CD4-positive, alpha-beta T cell treated with Interleukin-10 for 1 hour (primary cell): ENCODE data around the gene PODN.

Experiments
- DNase-seq: peaks from one replicate; pipeline ENCODE4 v3.0.0-alpha.2; 2020

The PODN gene

DNA sequence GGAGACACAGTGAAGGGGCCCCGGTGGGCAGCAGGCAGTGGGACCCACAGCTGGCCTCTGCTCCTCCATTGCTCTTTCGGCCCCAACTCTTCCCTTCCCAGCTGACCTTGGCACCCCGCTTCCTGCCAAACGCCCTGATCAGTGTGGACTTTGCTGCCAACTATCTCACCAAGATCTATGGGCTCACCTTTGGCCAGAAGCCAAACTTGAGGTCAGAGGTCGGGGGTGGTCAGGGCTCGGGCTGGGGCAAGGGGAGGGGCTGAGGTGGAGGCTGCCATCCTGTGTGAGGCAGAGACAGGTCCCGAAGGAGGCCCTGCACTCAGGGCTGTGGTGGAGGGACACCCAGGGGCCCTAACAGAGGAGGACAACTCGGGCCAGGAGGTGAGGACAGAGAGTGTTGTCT is 13.7 kb downstream of the PODN start:
- DNase-seq: no peak

DNA sequence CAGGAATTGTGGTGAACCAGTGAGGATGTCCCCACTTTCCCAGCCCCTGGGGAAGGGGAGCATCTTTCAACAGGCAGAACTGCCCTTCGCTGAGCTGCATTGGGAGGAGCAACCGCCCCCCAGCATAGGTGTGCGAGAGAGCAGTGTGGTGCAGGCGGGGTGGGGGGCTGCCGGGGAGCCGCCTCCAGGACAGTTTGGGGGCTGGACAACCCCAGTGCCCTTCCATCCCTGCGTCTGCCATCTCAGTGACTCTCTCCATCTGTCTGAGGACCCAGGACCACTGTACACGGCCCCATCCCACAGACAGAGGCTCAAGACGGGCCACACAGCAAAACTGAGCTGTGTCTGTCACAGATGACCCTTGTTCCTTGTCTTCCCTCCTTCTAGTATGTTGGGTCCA is 14.2 kb downstream of the PODN start:
- DNase-seq: no peak

DNA sequence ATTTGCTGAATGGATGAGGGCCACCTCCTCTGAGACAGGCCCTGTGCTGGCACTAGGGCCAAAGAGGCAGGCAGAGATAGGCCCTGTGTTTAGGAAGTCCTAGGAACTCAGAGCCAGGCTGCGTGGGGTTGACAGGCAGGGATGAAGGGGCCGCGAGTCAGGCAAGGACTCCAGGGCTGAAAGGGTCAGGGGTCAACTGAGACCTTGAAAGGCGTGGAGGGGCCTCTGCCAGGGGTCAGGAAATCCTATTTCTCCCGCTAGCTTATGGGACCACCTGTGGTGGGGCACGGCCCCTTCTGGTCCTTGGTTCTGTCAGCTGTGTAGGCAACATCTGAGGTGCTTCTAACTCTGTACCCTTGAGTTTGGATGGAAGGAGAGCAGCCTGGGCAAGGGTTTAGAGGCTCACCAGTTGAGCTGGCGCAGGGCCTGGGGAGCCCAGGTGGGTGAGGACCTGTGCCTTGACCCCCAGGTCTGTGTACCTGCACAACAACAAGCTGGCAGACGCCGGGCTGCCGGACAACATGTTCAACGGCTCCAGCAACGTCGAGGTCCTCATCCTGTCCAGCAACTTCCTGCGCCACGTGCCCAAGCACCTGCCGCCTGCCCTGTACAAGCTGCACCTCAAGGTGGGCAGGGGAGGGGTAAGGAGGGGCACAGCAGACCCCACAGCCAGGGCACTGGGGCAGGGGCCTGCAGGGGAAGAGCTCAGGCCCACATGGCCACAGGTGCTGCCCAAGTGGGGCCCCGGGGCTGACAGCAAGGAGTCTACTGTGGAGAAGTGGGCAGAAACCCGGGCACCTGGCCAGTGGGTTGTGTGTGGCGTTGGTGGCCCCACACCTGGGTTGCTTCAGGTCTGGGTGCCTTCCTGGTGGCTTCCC is 14.9 kb downstream of the PODN start:
- DNase-seq: no peak

DNA sequence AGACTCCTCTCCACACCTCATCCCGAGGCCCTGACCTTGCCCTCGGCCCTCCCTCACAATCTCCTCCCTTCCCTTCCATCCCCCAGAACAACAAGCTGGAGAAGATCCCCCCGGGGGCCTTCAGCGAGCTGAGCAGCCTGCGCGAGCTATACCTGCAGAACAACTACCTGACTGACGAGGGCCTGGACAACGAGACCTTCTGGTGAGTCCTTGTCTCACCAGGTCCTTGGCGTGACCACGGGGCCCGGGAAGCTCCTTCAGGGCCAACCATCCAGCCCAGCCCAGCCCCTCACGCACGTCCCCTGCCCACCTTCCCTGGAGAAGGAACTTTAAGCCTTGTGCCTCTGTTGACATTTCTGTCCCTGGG is 15.6 kb downstream of the PODN start:
- no peak for DNase-seq

DNA sequence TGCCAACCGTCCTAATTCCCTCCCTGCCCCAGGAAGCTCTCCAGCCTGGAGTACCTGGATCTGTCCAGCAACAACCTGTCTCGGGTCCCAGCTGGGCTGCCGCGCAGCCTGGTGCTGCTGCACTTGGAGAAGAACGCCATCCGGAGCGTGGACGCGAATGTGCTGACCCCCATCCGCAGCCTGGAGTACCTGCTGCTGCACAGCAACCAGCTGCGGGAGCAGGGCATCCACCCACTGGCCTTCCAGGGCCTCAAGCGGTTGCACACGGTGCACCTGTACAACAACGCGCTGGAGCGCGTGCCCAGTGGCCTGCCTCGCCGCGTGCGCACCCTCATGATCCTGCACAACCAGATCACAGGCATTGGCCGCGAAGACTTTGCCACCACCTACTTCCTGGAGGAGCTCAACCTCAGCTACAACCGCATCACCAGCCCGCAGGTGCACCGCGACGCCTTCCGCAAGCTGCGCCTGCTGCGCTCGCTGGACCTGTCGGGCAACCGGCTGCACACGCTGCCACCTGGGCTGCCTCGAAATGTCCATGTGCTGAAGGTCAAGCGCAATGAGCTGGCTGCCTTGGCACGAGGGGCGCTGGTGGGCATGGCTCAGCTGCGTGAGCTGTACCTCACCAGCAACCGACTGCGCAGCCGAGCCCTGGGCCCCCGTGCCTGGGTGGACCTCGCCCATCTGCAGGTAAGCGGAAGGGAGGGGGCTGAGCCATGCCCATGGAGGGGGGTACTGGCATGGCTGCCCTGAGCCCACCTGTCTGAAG is 16.5 kb downstream of the PODN start:
- DNase-seq: no peak

DNA sequence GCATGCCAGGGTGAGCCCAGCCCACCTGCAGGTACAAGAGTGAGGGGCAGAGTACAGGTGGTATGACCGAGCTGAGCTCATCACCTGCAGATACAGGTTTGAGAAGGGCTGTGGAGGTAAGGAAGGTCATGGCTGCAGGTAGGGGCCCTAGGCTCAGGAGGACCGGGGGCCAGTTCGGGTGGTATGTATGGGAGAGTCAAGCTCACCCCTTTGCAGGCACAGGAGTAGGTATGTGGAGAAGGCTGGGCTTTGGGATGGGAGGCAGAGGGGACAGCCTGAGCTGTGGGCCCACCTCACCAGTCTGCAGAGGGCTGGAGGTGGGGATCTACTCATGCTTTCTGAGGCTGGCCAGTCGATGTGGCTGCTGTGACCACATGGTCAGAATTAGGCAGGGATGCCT is 17.2 kb downstream of the PODN start:
- no peak for DNase-seq

DNA sequence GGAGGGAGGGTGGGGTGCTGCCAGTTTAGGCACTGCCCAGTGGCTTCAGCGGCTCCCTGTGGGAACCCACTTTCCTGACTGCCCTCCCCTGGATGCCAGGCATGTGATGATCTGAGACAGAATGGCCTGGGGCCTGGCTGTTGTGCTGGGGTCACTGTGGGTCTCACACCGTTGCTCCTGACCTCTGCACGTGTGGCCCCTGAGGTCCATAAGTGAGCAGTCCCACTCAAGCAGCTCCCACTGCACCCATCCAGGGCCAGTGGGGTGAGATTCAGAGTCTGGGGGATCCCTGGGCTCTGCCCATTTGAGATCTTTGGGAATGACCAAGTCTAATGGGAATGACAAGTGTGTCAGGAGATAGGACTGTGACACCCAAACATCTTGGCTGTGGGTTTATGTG is 18.0 kb downstream of the PODN start:
- no peak for DNase-seq

DNA sequence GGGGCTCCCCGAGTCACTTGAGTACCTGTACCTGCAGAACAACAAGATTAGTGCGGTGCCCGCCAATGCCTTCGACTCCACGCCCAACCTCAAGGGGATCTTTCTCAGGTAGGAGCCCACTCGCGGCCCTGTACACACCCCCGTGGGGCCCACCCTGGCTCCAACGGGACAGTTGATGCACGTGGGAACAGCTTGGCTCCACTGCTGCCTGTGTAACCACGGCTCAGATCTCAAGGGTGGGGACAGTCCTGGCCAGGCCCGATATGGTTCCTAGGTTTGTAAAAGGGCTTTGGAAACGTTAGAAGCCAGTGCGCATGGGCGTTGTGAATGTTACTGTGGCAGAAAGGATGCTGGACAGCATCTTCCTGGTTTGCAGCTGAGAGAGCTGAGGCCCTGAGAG is 18.8 kb downstream of the PODN start:
- no peak for DNase-seq

DNA sequence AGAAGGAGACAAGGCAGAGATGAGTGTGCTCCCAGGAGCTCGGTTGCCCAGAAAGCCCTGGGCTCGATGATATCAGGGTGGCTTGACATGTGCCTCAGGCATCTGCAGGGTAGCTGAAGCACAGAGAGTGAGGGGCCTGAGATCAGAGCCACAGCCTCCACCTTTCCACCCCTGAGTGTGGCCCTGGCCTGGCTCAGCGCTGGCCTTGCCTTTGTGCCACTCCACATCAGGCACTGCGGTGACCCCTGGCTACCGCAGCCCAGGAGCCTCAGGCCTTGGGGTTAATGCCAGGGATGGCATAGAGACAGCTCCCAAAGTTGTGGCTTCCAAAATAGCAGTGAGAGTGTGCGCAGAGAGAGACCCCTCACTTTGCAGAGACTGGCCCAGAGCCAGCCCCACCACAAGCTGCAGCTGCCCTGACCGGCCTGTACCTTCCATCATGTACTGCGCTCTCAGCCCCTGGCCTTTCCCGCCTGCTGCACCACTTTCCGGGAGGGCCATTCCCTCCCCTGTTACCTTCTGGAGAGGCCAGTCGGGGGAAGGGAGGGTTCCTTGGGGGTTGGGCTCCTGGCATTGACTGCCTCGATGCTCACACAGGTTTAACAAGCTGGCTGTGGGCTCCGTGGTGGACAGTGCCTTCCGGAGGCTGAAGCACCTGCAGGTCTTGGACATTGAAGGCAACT is 19.5 kb downstream of the PODN start:
- no peak for DNase-seq

DNA sequence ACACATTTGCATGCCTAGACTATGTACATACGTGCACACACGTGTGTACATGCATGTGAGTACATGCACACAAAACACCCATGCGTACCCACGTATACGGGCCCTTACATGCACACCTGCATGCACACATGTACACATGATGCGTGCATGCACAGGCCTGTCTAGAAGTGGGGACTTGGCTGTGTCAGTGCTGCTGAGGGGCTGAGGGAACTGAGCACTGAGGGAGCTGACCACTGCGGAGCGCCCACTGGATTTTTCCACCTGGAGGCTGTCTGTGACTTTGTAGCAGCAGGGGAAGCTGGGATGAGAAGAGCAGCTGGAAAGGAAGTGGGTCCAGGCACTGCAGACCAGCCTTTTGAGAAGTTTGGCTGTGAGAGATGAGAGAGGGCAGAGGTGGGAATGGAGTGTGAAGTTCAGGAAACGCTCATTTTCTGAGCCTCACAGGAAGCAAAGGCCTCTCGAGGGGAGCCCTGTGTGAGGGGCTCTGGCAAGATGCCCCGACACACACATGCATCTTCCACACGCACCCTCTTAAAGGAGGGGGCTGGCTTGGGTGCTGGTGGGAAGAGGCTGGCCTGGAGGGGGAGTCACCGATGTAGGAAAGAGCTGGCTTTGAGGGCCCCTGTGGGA is 20.9 kb downstream of the PODN start:
- no peak for DNase-seq

DNA sequence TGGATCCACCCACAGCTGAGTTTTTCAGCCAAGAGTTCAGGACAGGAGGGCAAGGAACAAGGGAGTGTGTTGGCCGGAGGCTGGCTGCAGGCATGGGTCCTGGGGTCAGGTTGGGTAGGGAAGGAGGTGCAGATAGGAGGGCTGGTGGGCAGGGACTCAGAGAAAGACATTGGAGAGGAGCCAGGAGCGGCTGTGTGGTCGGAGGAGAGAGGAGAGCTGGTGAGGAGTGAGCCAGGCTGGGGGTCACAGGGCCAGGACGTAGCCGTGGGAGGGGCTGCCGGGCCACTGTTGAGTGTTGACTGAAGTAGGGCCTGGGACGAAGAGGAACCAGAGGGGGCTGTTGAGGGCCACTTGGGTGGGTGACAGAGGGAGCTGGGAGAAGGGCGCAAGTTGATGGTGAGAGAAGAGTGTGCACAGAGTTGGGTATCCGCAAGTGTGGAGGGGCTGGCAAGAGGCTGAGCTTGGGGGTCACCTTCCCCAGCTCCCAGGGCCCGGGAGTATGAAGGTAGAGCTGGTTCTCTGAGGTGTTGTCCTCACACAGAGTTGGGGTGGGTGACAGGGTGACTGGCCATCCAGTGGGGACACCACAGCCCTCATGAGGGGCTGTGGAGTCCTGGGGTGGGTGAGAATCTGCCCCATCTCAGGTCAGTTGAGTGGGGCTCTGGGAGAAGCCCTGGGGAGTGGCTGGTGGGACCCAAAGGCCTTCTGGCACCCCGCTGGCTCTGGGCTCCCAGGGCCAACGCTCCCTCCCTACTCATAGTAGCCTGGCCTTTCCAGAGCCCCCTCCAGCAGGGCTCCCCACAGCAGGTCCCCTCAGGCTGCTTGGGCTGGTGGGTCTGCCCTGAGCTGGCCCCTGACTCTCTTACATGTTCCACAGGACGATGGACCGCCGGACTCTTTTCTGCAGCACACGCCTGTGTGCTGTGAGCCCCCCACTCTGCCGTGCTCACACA is 21.9 kb downstream of the PODN start:
- DNase-seq: no peak

DNA sequence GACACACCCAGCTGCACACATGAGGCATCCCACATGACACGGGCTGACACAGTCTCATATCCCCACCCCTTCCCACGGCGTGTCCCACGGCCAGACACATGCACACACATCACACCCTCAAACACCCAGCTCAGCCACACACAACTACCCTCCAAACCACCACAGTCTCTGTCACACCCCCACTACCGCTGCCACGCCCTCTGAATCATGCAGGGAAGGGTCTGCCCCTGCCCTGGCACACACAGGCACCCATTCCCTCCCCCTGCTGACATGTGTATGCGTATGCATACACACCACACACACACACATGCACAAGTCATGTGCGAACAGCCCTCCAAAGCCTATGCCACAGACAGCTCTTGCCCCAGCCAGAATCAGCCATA is 22.6 kb downstream of the PODN start:
- DNase-seq: peak; percentile 29

DNA sequence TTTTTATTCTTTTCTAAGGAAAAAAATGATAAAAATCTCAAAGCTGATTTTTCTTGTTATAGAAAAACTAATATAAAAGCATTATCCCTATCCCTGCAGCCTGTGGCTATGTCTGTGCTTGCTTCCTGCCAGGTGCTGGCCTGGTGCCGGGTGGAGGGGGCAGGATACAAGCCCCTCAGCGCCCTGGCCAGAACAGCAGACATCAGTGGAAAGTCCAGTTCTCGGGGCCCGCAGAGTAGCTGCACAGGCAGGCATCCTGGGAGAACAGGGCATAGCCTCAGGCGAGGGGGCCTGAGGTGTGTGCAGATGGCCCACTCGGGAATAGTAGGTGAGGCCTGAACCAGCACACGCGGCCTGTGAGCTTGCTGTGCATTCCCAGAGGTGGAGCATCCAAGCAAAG is 23.4 kb downstream of the PODN start:
- DNase-seq: no peak

DNA sequence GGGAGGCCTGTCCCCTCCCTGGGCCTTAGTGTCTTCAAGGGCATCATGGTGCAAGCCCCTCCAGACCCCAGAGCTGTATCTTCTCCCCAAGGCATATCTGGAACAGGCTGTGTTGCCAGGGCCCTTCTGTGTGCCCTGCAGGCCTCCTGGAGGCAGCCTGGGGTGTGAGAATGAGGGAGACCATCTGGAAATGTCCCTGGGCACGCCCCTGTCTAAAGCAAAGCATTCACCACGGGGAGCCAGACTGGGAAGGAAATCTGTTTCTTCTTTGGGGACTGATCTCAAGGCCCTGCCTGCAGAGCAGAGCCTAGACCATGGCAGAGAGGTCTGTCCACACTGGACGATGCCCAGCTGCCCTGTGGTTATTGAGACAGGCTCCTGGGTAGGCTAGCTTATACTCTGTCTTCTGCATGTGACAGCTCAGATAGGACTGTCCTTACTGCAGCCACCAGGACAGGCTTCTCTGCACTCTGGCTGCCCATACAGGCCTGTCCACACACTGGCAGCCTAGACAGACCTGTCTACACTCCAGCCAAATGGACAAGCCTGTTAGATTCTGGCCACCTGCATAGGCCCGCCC is 24.6 kb downstream of the PODN start:
- DNase-seq: no peak

DNA sequence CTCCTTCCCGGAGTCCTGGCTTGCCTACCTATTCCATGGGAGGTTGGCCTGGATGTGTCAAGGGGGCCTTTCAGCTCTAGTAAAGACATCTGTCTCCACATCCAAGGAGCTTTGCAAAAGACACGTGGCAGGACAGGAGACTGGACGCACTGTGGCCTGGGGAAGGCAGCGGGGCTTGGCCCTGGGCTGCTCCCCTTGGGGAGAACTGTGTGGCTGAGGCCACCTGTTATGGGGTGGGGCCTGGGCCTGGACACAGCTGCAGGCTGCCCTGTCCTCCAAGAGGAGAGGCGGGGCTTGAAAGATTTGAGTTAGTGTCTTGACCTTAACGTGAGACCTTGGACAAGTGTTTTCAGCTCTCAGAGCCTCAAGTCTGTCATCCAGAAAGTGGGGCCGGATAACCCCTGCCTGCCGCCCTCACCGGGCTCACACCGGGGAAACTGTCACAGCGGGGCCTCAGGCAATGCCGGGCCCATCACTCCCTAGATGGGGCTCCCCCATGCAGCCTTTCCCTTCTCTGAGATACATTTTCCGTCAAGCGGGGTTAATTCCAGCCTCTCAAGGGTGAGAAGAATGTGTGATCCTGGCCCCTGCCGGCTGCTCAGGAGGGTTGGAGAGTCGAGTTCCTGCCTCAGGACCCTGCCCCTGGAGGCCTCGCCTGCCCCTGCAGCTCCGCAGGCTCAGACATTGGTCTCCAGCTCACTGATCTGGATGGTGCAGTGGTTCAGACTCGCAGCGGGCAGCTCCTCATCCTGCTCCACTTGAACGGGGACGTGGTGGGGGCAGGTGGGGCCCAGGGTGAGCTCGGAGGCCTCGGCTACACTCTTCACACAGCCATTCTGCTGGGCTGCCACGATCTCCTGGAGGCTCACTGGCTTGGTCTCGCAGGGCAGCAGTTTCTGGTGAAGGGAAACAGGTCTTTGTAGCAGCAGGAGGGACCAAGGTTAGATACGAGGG is 25.6 kb downstream of the PODN start:
- DNase-seq: no peak

DNA sequence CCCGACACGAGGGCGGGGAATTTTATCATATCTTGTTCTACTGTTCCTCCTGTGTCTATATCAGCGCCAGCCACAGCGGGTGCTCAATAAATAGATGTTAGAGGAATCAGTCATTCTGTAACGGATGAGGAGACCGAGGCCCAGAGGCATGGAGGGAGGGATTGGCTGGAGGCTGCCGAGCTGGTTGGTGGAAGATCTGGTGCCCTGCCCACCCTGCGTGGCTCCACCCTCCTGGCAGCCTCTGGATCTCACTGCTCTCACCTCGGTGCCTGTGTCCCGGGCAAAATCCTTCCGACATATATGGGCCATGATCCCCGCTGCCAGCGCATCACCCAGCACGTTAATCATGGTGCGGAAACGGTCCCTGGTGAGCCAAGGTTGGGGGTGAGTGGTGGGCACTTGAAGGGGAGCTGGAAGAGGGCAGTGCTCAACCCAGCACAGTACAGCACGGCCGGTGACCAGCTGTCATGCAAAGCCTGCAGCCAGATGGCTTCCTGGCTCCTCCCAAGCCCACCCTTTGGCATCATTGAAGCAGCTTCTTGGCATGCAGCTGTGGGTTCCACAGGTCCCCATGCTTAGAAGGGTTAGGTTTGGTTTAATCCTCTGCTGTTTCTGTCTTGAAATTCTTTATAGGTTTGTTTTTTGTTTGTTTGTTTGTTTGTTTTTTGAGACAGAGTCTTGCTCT is 26.7 kb downstream of the PODN start:
- no peak for DNase-seq

DNA sequence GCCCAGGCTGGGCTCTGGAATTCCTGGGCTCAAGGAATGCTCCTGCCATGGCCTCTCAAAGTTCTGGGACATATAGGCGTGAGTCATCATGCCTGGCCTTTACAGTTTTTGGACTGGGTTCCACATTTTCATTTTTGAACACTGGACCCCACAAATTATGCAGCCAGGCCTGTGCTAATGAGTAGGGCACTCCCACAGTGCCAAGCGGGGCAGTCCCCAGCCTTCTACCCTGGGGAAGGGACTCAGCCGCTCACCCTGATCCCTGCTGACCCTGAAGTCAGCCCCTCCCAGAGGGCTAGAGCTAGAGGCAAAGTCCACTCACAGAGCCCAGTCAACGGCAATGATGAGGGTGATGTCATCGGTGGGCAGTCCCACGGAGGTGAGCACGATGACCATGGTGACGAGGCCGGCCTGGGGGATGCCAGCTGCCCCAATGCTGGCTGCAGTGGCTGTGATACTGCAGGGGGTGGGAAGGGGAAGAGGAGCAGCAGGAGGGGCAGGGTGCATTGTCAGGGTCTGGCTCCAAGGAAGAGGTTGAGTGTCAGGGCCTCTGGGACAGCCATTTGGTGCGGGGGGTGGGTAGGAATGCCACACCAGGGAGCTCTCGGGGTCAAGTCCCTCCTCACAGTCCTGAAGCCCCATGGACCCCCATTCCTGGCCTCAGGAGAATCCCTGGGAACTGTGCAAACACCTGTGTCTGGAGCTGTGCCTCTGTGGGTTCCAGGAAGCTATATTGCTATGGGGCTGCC is 27.6 kb downstream of the PODN start:
- DNase-seq: no peak

DNA sequence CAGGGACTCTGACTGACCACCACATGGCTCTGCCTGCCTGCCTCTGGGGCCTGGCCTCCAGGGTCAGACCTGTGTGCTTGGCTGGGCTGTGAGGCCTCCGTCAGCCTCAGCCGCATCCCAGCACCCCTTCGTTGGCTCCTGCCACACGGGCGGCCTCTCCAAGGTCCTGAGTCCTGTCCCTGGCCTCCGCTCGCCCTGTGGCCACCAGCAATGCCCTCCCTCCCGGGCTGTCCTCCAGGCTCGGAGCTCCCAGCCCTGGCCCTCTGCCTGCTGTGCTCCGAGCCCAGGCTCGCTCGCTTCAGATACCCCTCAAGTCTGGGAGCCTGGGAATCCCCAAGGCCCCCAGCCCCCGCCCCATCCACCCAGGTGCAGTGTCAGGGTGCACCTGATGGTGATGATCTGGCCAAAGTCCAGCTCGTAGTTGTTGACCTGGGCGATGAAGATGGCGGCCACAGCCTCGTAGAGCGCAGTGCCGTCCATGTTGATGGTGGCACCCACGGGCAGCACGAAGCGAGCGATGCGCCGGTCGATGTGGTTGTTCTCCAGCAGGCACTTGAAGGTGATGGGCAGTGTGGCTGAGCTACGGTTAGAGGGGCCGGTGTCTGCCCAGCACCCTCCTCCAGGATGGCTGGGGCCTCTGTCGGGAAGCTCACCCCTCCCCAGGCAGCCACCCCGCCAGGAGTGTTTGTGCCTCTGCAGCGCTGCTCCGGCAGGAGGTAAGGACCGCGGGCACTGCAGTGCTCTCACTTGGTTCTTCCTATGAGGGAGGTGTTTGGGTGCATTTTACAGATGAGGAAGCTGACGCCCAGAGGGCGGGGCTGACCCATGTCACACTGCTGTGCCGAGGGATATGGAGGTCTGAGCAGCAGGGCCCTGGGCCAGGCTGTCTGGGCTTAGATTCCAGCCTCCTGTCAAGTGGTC is 28.5 kb downstream of the PODN start:
- peak; percentile 11 for DNase-seq
